H1 (cell line): Measurements from ENCODE around the gene RELCH.

Experiments used
- ATF3 ChIP-seq: IDR thresholded peaks from 2 replicates; pipeline ENCODE4 v1.6.1; 2011; ENCODE audit warnings: low read depth, mild to moderate bottlenecking, low read length; ENCODE audit not compliant: insufficient read depth
- EZH2 ChIP-seq: fragments of 200-600 bp; sonication (generic); IDR thresholded peaks from 2 replicates; pipeline ENCODE4 v1.7.1; 2012; ENCODE audit warnings: low read depth, mild to moderate bottlenecking, moderate library complexity, low read length, inconsistent platforms; ENCODE audit not compliant: severe bottlenecking
- JUND ChIP-seq: IDR thresholded peaks from 2 replicates; pipeline ENCODE4 v1.6.1; 2011; ENCODE audit warnings: mild to moderate bottlenecking, improper control_type of control experiment, low read length
- POLR2A ChIP-seq, 2 experiments: IDR thresholded peaks; 1 replicate in 1 of 2; 2 replicates in 1 of 2; pipeline ENCODE4 v1.6.1; 2011; ENCODE audit warnings: low read depth in 2 of 2, low read length in 2 of 2, mild to moderate bottlenecking in 2 of 2; ENCODE audit errors: control extremely low read depth in 1 of 2
- POLR2AphosphoS5 ChIP-seq: IDR thresholded peaks from 2 replicates; pipeline ENCODE4 v1.6.1; 2011; ENCODE audit warnings: low read depth, low read length
- SP1 ChIP-seq: IDR thresholded peaks from 2 replicates; pipeline ENCODE4 v1.6.1; 2011; ENCODE audit warnings: low read depth, low read length
- ZNF274 ChIP-seq: IDR thresholded peaks from 2 replicates; pipeline ENCODE4 v1.7.0; 2012; ENCODE audit warnings: low read length, borderline replicate concordance; ENCODE audit errors: extremely low read depth
- TF ChIP-seq, protein P1 (sequence below), 3 experiments: IDR thresholded peaks; 1 replicate in 2 of 3; 2 replicates in 1 of 3; pipeline versions ENCODE4 v1.5.1 to v1.6.1; 2011; ENCODE audit warnings: low read length in 3 of 3, mild to moderate bottlenecking in 3 of 3, inconsistent platforms in 2 of 3, low read depth in 1 of 3, moderate library complexity in 1 of 3; ENCODE audit not compliant: insufficient read depth in 1 of 3; ENCODE audit errors: control extremely low read depth in 1 of 3

- TF ChIP-seq JUND (no peak), EZH2 (no peak), ZNF274 (no peak), POLR2A (IDR thresholded peaks at IDR 0.05; ENCODE audit: control extremely low read depth in 1 of 2, low read depth in 2 of 2, low read length in 2 of 2) (no peak), ATF3 (no peak), POLR2AphosphoS5 (no peak), SP1 (no peak)
- TF ChIP-seq, protein P1, sequence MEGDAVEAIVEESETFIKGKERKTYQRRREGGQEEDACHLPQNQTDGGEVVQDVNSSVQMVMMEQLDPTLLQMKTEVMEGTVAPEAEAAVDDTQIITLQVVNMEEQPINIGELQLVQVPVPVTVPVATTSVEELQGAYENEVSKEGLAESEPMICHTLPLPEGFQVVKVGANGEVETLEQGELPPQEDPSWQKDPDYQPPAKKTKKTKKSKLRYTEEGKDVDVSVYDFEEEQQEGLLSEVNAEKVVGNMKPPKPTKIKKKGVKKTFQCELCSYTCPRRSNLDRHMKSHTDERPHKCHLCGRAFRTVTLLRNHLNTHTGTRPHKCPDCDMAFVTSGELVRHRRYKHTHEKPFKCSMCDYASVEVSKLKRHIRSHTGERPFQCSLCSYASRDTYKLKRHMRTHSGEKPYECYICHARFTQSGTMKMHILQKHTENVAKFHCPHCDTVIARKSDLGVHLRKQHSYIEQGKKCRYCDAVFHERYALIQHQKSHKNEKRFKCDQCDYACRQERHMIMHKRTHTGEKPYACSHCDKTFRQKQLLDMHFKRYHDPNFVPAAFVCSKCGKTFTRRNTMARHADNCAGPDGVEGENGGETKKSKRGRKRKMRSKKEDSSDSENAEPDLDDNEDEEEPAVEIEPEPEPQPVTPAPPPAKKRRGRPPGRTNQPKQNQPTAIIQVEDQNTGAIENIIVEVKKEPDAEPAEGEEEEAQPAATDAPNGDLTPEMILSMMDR (IDR thresholded peaks at IDR 0.05; ENCODE audit: control extremely low read depth in 1 of 3, insufficient read depth in 1 of 3, low read depth in 1 of 3, low read length in 3 of 3) = no peak
Measured at GRCh38 chr18:62287781-62288664, 101.0 kb downstream of the RELCH start.
